ENCODE data around the gene STIM2.

DNA sequence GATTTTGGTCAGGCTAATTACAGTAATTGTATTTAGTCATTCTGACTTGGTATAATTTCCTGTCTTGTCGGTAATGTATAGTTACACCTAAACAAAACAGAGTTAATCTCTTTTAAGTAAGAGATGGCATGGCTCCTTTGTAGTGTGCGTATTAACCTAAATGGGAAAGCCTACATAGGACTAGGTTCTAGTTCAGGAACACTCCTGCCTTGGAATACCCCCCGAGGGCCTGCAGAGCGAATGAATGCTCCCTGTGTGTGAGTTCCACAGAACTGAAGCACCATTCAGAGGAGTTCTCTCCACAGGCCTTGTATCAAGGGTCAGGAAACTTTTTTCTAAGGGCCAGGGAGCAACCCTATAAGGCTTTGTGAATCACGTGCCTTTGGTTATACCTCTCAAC lies 44.9 kb upstream of the STIM2 start:
- TF ChIP-seq, protein P1, sequence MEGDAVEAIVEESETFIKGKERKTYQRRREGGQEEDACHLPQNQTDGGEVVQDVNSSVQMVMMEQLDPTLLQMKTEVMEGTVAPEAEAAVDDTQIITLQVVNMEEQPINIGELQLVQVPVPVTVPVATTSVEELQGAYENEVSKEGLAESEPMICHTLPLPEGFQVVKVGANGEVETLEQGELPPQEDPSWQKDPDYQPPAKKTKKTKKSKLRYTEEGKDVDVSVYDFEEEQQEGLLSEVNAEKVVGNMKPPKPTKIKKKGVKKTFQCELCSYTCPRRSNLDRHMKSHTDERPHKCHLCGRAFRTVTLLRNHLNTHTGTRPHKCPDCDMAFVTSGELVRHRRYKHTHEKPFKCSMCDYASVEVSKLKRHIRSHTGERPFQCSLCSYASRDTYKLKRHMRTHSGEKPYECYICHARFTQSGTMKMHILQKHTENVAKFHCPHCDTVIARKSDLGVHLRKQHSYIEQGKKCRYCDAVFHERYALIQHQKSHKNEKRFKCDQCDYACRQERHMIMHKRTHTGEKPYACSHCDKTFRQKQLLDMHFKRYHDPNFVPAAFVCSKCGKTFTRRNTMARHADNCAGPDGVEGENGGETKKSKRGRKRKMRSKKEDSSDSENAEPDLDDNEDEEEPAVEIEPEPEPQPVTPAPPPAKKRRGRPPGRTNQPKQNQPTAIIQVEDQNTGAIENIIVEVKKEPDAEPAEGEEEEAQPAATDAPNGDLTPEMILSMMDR (IDR thresholded peaks at IDR 0.05 in 8 of 11, conservative IDR thresholded peaks at IDR 0.05 in 3 of 11): no peak
- no peak for TF ChIP-seq POLR2AphosphoS5 (IDR thresholded peaks at IDR 0.05)

Measured in spleen (tissue), 7 donors.